LNCAP (cell line): ENCODE data around the gene USH1C.

Source experiments
- CTCF ChIP-seq: fragments of 450-650 bp; IDR thresholded peaks from 2 replicates; pipeline ENCODE4 v1.5.1; 2017; ENCODE audit warnings: mild to moderate bottlenecking

USH1C gene

DNA sequence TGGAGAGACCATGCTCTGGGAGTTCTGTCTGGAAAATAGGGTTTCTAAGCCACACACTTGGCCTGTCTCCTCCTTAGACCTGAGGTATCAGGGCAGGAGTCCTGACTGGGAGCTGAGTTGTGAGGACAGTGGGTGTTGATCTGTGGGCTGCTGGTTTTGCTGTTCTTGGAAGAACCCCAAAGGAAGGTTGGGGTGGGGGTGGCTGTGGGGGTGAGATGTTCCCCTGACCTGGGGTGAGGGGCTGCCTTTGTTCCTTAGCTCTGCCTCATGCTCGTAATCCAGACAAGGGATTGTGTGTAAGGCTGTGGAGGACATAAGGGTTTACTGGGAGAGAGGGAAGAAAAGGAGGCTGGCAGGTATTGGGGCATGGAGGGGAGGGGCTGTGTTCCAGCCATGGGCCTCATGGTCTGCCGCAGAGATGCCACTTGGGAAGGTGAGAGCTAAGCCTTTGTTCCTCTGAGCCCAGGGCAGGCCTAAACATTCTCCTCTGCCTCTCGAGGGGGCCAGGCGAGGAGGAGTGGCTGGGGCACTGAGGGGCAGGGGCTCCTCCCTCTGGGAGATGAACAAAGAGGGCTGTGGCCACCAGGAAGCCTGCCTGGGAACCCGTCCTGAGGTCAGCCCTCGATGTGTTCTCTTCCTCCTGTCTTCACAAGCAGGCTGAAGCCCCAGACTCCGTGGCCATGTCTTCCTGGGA, 7.3 kb upstream of the USH1C start:
- no peak for TF ChIP-seq CTCF

GRCh38 chr11:17550450-17551346, 6.5 kb upstream of the USH1C start:
- TF ChIP-seq CTCF: no peak

DNA sequence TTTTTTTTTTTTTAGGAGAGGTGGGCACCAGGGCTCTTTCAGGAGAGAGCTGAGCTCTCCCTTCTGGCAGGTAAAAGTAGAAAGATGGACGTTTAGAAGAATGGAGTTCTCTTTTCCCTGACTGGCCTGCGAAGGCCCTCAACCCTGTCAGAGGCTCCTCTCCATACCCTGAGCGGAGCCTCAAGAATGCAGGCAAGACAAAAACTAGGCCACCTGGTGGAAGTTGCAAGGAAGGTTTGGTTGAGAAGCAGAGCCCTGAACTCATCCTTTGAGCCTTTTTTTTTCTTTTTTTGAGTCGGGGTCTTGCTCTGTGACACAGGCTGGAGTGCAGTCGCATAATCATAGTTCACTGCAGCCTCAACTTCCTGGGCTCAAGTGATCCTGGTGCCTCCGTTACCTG, 4.2 kb upstream of the USH1C start:
- TF ChIP-seq CTCF: no peak

DNA sequence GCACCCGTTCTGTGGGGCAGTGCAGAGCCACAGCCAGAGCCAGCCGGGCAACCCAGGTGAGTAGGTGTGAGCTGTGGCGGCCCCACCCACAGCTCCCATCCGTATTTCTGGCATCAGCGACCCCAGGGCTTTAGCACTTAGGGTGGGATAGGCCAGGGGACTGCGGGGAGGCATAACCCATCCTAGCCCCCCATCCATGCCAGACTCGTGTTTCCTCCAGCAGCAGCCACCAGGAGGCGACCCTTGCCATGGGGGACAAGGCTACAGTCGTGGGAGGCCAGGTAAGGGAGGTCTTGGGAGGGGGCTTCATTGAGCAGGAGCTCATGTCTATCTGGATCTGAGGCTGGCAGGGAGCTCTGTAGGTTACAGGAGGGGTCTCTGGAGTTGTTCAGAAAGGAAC, 3.7 kb upstream of the USH1C start:
- TF ChIP-seq CTCF: no peak

- TF ChIP-seq CTCF: no peak
These were observed 2.9 kb upstream of the USH1C start, which contains the start of gene OTOG for GRCh38 chr11:17547051-17547577. Gene OTOG, plus strand, starts transcription at chr11:17547259. Its CDS starts 114 bp downstream, at chr11:17547373.

GRCh38 chr11:17546240-17546639, 2.0 kb upstream of the USH1C start:
- TF ChIP-seq CTCF: no peak

DNA sequence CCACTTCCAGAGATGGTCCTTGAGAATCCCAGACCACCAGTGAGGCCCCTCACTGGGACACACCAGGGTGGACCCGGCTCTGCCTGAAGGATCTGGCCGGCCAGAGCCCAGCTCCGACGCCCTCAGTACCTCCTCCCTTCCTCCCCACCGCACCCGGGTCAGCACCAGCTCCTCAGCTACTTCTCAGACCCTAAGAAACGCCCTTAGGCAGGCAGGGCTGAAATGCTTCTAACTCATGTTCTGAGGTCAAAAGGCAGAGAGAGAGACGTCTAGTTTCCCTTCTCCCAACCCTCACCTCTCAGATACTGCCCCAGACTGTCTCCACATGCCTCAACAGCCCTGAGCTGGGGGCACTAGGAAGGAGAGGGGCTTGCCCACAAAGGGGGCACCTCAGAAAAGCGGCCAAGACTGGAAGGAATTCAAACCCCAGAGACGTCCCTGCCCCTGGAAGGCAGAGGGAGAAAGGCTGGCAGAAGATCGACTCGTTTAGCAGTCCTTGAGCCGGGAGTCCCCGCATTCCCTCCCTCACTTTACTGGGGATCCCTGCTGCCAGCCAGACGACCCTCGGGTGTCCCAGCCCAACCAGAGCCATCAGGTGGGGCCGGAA, 539 bp downstream of the USH1C start:
- TF ChIP-seq CTCF: no peak
